CD4-positive, alpha-beta T cell treated with Interleukin-6 for 4 hours (primary cell): ENCODE measurements around the gene CACNG3.
"Not testable (repeated sequence)": the region's sequence is repeated elsewhere in the genome, so short reads cannot be mapped to it uniquely, and the experiment has no call there.

Source experiments
- DNase-seq: peaks from one replicate; pipeline ENCODE4 v3.0.0-alpha.2; 2020; ENCODE audit warnings: mixed read lengths

Gene CACNG3

DNA sequence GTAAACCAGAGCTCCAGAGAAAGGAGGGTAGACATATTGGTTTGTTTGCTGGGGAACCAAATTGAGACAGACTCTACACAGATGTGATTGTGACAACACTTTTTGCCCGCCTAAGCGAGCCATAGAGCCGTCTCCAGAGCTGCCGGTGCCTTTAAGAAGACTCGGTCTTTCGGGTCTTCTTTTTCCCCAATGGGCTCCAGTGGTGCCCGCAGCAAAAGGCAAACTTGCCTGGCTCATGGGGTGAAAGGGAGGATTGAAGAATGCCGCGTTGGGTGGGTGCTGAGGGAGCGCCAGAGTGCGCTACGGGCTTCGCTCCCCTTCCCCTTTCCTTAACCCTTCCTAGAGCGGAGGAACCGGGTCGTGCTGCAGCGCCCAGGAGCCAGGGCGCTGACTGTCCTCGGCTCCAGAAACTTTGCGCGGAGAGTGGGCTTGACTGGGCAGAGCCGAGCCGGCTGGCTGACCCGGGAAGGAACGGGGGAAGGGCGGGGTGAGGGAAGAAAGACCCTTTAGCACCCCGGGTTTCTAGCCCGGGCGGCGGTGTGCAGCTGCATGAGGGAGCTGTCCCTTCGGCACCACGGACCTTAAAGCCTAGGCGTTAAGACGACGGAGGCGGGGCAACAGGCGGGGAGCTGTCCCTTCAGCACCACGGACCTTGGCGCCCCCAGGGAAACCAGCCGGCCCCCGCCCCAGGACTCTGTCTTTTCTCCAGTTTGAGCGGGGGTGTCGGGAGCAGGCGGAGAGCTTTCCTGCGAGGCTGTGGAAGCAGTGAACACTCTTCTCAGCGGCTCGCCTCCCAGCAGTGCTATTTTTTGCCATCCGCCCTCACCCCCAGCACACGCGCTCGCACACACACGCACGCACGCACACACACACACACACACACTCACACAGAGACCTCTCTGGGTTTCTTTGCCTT lies at the start of gene CACNG3:
Gene CACNG3, plus strand, starts transcription at position 880 of the 916 bp plus-strand sequence. CDS start 420 bp downstream, outside the sequence.
- peak; percentile 17 for DNase-seq

DNA sequence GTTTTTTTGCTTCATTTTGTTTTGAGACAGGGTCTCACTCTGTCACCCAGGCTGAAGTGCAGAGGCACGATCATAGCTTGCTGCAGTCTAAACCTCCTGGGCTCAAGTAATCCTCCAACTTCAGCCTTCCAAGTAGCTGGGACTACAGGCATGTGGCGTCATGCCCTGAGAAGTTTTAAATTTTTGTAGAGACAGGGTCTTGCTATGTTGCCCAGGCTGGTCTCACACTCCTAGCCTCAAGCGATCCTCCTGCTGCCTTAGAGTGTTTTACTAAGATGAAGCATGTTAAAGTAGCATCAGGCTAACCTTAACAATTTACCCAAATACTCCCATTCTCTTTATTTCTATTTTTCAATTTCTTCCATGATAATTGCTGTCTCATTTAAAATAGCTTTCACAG lies 49.2 kb upstream of the CACNG3 start:
- DNase-seq, result no peak

DNA sequence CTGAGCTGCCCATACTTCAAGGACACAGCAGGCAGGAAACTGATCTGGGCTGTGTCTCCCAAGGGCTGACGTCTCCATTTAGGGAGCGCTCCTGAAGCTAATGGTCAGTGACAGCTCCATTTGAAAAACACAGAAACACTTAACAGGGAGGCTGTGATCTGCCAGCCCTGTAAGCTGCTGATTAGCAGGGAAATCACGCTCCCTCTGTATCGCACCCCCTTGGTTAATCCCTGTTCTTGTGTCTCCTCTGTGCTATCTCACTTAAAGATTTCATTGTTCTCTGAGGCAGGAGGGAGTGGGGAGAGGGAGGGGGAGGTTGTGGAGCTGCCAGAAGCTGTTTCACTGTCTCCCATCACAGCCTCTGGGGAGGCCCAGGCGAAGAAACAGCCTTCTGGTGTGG lies 47.4 kb upstream of the CACNG3 start:
- DNase-seq, result no peak

DNA sequence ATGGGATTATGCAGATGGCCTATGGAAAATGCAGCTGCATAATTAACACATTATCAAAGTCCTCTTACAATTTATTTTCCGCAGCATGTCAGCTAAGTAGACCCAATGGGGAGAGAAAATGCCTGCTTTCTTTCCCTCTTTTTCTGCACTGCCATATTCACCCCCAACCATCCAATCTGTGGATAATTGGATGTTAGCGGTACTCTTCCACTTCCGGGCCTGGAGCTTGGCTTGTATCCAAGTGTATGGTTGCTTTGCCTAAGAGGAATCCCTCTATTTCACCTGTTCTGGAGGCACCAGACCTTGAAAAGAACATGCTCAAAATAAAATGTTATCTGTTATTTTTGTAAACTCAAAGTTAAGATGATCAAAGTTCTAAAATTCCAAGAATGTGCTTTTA lies 41.1 kb upstream of the CACNG3 start:
- no peak for DNase-seq

DNA sequence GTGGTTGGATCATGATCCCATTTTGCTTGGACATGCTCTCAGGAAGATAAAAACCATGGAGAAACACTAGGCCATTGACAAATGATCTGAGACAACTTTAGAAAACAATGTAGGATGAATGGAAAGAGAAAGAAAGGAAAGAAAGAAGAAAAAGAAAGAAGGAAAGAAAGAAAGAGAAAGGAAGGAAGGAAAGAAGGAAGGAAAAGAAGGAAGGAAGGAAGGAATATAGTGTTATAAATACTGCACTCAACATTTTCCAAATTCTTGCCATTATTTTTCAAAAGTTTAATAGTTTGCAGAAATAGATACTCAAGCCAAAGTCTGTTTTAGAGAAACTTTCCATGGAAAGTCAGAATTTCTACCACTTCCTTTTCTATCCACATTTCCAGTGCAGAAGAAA lies 39.2 kb upstream of the CACNG3 start:
- no peak for DNase-seq

DNA sequence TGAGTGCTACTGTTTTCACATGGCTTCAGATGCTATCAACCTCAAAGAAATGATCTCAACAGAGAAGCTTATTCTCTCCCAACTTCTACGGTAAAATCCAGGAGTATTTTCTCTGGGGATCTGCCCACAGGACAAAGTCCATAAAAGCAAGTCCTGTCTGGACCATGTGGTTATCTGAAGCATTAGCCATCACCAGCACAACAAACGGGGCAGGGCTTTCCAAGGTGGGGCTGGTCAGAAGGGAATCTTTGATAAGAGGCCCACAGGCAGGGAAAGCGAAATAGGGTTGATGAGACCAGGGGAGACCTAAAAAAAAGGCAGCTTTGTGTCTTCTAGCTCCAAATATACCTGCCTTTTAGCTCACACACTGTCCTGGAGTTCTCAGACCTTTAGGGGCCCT lies 38.7 kb upstream of the CACNG3 start:
- no peak for DNase-seq

DNA sequence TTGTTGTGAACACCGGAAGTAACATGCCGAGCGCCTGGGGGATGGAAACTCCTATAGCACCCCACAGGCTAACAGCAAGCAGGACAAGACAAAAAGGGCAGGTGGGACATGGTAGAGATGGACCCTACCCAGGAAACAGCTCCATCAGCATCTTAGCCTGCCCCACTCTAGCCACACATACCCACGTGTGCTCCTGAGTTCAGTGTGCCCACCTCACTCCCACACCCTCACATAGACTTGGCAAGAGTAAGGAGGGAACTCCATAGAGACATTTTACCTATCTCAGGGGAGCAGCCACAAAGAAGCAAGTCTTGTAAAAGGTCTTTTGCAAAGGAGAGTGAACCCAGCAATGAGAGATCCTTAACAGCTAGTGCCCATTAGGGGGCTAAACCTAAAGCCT lies 37.8 kb upstream of the CACNG3 start:
- no peak for DNase-seq

DNA sequence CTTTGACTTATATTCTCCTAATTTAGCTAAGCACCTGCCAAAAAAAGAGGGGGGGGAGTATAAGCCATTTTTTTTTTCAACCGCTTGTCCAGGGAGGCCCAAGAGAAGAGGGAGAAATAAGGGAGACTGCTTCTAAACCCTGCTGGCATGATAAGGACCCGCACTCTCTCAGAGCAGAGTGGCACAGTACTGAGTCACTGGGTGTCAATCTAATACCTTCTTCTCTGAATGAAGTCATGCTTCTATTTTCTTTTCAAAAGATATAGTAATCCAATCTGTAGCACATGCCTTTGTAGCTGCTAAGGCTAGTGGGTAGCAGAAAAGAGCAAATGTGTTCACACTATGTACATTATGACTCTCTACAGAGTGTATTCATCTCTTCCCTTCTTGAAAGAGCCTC lies 34.9 kb upstream of the CACNG3 start:
- no peak for DNase-seq

DNA sequence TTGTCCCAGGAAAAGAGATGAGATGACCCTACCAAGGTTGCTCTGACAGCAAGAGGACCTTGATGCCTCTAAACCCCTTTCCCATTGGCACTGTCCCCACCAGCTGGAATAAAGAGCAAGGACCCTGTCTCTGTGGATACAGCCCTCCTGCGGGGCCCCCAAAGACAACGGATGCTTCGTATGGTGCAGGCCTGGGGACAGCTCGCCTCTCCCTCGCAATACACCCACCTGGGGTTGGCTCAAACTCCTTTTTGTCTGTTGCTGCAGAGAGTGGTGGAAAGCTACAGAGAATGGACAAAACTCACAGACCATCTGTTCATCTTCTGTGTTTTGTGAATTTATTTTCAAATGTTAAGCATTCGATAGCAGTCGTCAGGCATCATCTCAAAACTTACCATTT lies 27.6 kb upstream of the CACNG3 start:
- DNase-seq, result no peak

DNA sequence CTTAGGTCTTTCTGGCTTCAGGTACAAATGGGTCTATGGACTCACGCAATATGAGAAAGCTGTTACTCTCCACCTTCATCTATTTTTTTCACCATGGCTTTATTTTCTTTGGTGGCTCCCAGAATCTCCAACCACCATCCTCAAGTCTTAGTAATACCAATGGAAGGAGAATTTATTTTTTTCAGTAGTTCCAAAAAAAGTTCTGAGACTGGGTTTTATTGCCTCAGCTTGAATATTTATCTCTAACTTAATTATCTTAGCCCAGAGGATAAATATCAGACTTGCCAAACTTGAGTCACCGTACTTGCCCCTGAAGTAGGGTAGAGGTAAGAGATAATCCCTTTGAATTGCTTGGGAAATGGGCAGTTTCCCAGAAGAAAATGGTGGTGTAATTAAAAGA lies 23.2 kb upstream of the CACNG3 start:
- DNase-seq, result no peak

DNA sequence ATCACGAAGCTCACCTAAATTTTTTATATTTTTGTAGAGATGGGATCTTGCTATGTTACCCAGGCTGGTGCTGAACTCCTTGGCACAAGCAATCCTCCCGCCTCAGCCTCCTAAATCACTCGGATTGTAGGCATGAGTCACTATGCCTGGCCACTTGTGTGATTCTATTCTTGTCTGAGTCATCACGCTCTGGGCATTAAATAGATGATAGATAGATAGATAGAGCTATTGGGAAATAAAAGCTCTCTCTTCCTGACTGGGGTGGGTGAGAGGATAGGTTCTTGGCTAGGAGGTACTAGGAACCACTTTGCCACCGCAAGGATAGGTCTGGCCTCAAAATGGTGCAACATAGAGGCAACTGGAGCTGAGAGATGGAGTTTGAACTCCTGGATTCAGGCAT lies 21.4 kb upstream of the CACNG3 start:
- DNase-seq, result no peak

DNA sequence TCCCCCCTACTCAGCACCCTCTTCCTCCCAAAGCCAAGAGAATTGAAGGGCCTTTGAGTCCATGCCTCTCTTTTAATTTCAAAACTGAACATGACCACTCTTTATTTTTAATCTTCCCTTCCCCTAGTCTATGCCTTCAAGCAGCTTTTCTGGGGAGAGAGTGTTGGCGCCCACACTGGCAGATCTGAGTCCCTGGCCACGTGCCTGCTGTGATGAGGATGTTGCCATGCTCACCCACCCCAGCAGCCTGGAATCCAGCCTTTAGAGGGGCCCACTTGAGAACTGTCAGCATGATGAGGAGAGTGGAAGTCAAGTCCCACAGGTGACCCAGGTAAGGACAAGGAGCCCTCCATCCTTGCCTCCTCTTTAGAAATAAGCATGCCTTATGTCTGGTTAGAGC lies 20.3 kb upstream of the CACNG3 start:
- no peak for DNase-seq

DNA sequence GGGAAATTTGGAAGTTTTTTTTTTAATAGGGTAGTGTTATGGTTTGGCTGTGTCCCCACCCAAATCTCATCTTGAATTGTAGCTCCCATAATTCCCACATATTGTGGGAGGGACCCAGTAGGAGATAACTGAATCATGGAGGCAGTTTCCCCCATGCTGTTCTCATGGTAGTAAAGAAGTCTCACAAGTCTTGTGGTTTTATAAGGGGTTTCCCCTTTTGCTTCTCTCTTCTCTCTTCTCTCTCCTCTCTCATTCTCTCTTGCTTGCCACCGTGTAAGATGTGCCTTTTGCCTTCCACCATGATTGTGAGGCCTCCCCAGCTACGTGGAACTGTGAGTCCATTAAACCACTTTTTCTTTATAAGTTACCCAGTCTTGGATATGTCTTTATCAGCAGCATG lies 17.3 kb upstream of the CACNG3 start:
- not testable (repeated sequence) for DNase-seq

DNA sequence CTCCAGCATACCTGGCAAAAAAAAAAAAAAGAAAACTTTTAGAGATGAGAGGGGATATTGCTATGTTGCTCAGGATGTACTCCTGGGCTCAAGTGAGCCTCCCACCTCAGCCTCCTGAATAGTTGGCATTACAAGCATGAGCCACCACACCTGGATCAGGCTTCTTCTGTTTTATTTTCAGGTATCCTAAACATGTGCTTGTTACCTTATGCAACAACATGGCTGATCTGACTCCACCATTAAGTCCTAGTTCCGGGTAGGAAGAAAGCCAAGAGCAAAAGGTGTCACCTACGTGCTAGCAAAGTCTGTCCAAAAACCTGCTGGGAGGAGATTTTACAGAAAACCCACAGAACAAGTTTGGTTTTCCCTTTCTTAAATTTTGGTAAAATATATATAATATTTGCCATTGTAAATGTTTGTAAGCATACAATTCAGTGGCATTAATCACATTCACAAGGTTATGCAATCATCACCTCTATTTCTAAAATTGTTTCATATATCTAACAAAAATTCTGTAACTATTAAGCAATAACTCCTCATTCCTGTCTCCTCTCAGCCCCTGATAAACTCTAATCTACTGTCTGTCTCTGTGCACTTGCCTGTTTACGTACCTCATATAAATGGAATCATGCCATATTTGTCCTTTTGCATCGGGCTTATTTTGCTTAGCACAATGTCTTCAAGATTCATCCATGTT lies 9.1 kb upstream of the CACNG3 start:
- no peak for DNase-seq

DNA sequence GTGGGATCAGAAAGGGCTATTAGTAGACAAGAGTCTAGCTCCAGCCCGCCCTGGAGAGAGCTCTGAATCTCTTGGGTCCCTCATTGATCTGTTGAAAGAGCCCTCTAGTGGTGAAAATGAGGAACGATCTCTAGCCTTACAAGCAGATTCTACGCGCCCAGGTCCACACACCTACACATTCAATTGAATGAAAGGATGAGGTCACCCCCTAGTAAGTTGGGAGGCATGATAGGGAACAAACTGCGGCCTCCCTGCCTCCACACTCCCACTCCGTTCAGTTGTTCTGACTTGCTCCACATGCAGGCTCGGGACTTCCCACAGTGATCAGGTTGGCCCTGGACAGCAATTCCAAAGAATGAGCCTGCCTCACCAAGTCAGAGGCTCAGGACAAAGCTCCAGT lies 2.9 kb upstream of the CACNG3 start:
- DNase-seq, result peak; percentile 32

DNA sequence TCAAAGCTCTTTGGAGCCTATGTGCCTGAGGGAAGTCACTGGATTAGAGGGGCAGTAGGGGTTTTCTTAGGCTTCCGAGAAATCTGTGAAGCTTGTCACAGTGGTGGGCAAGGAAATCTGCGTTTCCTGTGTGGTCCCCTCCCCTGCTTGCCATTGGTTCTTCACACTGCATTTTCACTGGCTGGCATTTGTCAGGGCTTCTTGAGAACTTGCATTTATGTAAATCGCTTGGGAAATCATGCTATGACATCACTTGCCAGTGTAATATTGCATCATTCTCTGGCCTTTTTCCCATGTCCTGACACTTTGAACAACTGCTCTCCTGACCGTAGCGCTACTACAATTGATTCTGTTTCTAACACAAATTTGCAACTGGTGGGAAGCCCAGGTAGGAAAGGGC lies 1.8 kb downstream of the CACNG3 start:
- no peak for DNase-seq

DNA sequence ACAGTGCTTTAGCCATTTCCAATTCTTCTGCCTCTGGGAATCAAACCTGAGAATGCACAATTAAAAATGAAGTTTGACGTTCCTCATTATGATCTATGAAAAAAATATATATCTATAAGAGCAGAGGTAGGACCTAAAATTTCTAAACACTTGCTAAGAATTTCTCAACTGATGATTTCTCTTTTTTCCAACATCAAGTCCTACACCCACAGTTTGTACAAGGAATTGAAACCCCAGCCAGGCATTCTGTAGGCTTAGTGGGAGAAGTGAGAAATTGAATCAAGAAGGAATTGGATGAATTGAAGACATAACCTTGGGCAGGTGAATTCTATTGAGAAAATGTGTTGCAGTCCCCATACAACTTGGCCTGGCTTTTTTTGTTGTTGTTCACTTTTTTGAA lies 2.7 kb downstream of the CACNG3 start:
- no peak for DNase-seq

DNA sequence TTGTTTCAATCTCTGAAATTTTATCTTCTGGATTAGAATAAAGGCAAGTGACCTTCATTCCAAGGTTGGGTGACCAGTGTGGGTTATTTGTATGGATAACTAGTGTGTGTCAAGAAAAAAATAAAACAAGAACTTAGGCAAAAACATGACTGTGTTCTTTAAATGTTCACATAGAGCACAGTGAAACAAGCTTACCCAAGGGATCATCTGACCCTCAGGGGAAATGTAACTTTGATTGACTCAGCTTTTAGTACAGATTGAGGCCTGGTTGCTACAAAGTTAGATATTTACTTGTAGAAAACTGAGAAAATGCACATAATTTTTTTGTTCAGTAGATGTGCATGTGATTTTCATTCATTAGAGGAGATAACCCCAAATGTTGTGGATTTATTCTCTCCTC lies 6.7 kb downstream of the CACNG3 start:
- DNase-seq, result no peak

DNA sequence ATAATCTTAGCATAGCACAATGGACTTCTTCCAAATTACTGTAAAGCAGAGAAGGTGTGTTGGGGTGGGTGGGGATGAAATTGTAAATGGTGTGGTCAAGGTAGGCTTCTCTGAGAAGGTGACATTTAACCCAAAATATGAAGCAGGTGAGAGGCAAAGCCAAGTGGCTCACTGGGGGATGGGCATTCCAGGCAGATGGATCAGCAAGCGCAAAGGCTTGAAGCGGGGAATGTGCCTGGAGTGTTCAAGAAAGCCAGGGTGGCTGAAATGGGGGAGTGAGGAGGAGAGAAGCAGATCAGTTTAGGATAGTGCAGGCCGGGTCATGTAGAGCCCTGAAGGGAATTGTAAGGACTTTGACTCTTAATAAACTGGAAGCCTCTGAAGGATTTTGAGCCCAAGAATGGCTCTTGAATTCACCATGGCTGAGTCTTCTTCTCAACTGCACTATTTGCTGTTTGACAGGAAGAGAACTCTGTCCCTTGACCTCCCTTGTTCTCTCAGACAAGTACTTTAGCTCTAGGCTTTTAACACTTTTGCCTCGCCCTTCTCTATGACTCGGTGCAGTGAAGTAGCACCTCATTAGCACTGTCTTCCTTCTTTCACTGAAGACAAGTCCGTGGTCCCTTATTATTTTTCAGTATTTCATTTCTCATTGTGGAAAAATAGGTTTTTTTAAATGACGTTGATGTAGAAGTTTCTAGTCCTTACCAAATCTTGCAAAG lies 14.7 kb downstream of the CACNG3 start:
- no peak for DNase-seq

DNA sequence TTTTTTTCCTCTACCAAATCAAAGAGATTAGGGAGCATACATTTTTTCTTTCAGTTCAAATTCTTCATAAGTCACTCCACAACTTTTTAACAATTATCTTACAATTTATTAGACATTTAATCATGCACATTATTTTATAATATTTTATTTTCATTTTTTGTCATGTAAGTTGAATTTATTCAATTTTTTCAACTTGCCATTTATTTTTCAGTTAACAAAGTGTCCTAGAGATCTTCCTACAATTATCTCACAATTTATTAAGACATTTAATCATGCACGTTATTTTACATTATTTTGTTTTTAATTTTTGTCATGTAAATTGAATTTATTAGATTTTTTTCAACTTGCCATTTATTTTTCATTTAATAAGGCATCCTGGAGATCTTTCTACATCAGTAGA lies 16.2 kb downstream of the CACNG3 start:
- DNase-seq, result no peak

DNA sequence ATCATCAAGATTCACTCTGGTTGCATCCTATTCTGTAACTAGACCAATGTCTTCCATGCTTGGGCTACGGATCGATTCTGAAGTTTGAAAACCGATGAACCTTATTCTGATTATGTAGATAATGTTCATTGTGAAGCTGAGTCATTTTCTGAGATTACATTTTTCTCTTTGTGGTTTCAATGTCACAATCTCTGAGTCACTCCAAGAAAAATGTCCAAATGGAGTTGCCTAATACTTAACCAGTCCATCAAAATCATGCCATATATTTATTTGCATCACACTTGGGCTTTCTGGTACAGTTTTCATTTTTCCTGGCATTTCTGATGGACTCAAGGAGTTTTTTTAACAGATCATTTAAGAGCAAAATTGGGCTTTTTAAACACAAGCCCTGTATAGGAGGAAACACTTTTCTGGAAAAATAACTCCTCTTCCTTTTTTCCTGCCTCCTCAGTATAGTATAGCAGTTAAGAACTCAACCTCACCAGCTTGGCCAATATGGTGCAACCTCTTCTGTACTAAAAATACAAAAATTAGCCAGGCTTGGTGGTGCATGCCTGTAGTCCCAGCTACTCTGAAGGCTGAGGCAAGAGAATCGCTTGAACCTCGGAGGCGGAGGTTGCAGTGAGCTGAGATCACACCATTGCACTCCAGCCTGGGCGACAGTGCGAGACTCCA lies 17.5 kb downstream of the CACNG3 start:
- no peak for DNase-seq

DNA sequence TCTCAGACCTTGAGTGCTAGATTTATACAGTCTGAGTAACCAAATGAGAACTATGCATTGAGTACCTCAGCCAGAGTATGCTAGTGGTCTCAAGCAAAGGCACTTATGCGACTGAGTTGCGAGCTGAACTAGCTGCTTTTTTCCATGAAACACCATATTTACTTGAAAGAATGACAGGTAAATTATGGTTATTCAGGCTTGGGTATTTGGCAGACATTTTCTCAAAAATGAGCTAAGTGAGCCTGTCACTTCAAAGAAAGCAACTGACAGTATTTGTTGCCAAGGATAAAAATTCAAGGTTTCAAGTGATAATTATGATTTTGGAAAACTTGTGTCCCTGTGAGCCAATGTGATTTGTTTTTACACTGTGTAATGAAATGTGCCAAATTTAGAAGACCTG lies 19.3 kb downstream of the CACNG3 start:
- no peak for DNase-seq

DNA sequence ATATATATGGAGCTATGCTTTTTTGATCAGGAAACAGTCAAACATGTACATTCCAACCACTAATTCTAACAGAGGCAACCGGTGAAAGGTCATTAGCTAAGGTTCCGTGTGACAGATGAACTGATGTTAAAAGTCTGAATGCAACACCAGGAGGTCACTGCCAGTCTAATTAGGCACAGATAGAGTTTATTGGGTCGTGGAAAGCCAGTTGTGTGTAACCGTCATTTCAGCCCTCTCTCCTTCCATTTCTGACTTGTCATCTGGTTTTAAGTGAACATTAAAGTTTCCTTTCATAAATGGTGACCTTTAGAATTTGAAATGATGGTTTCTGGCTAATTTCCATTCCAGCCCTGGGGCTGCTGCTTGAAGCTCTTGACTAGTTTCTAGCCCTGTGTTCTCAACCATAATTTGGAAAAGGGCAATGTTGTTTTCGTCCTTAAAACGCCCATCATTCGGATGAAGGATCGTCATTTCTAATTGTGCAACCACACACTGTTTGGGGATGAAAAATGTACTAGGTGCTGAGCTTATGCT lies 23.9 kb downstream of the CACNG3 start:
- DNase-seq, result no peak
